NB4 (cell line): ENCODE measurements around the gene STXBP2.

Experiments
- MYC ChIP-seq: IDR thresholded peaks from 2 replicates; pipeline ENCODE4 v1.6.1; 2011; ENCODE audit warnings: low read depth, low read length
- POLR2A ChIP-seq: IDR thresholded peaks from 2 replicates; pipeline ENCODE4 v1.6.1; 2011; ENCODE audit warnings: mild to moderate bottlenecking; ENCODE audit not compliant: insufficient read length; ENCODE audit errors: extremely low read depth
- TF ChIP-seq, protein P1 (sequence below): IDR thresholded peaks from one replicate; pipeline ENCODE4 v1.5.1; 2012; ENCODE audit warnings: low read depth, low read length
- TF ChIP-seq, protein P2 (sequence below): IDR thresholded peaks from 2 replicates; pipeline ENCODE4 v1.6.1; 2011; ENCODE audit warnings: low read depth, low read length

DNA sequence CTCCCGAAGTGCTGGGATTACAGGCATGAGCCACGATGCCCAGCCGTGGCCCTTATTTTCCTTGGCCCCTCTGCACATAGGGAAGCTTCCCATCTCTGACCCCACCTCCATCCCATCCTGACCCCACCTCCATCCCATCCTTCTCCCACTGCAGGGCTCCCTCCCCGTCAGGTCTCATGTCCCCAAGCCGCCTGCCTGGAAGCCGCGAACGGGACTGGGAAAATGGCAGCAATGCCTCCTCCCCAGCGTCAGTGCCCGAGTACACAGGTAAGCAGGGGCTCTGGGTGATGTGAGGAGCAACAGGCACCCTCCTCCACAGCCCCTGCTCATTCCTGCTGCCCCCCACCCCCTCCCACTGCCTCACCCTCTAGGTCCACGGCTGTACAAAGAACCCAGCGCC lies 19.7 kb upstream of the STXBP2 start:
- TF ChIP-seq, protein P1, sequence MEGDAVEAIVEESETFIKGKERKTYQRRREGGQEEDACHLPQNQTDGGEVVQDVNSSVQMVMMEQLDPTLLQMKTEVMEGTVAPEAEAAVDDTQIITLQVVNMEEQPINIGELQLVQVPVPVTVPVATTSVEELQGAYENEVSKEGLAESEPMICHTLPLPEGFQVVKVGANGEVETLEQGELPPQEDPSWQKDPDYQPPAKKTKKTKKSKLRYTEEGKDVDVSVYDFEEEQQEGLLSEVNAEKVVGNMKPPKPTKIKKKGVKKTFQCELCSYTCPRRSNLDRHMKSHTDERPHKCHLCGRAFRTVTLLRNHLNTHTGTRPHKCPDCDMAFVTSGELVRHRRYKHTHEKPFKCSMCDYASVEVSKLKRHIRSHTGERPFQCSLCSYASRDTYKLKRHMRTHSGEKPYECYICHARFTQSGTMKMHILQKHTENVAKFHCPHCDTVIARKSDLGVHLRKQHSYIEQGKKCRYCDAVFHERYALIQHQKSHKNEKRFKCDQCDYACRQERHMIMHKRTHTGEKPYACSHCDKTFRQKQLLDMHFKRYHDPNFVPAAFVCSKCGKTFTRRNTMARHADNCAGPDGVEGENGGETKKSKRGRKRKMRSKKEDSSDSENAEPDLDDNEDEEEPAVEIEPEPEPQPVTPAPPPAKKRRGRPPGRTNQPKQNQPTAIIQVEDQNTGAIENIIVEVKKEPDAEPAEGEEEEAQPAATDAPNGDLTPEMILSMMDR, result no peak
- TF ChIP-seq, protein P2, sequence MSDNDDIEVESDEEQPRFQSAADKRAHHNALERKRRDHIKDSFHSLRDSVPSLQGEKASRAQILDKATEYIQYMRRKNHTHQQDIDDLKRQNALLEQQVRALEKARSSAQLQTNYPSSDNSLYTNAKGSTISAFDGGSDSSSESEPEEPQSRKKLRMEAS, result no peak
- TF ChIP-seq POLR2A (no peak), MYC (no peak)
